Muscle of back (tissue), 11 donors: ENCODE measurements around the gene DGKD. TPM values are rescaled to one million over a fixed set of nuclear protein-coding genes. Genes with fewer than 3 reads are reported as not detected.

Experiments used
- DNase-seq, 3 donors: peaks; one replicate each; pipeline versions ENCODE4 v3.0.0 to v3.0.0-alpha.2; 2013
- polyA plus RNA-seq, 10 donors: library from polyadenylated mRNA; unstranded; fragments of 120-200 nt; gene quantifications; one replicate each; pipeline ENCODE4 v1.2.1, GENCODE V29; 2013; ENCODE audit not compliant: insufficient read length in 10 of 10

DGKD gene
- polyA plus RNA-seq, 10 donors: 19.5 to 35.6 (median 22.8) TPM

- no peak for DNase-seq
Measured at GRCh38 chr2:233444501-233444900, 90.2 kb downstream of the DGKD start.

- no peak for DNase-seq
Measured at GRCh38 chr2:233445152-233445830, 91.0 kb downstream of the DGKD start.

GRCh38 chr2:233446121-233446520 is 91.8 kb downstream of the DGKD start:
- DNase-seq: no peak

- no peak for DNase-seq
Measured at GRCh38 chr2:233446606-233447305, 92.5 kb downstream of the DGKD start.

- no peak for DNase-seq
Measured at GRCh38 chr2:233447506-233448219, 93.4 kb downstream of the DGKD start.

GRCh38 chr2:233448220-233448559 is 93.9 kb downstream of the DGKD start:
- no peak for DNase-seq

- no peak for DNase-seq
Measured at GRCh38 chr2:233448575-233448974, 94.3 kb downstream of the DGKD start.

- peak in 2 of 3 donors; percentile 28 to 60 for DNase-seq
Measured at GRCh38 chr2:233449081-233449901, 95.0 kb downstream of the DGKD start.

GRCh38 chr2:233449921-233450863 is 95.9 kb downstream of the DGKD start:
- DNase-seq: no peak

GRCh38 chr2:233450864-233451575 is 96.7 kb downstream of the DGKD start:
- no peak for DNase-seq

GRCh38 chr2:233451950-233452349 is 97.7 kb downstream of the DGKD start:
- no peak for DNase-seq

GRCh38 chr2:233453111-233453915 is 99.0 kb downstream of the DGKD start:
- DNase-seq: no peak

GRCh38 chr2:233453916-233454315 is 99.6 kb downstream of the DGKD start:
- DNase-seq: no peak

- no peak for DNase-seq
Measured at GRCh38 chr2:233455006-233455405, 100.7 kb downstream of the DGKD start.

GRCh38 chr2:233455491-233455890 is 101.2 kb downstream of the DGKD start:
- no peak for DNase-seq

- DNase-seq: no peak
Measured at GRCh38 chr2:233456111-233456510, 101.8 kb downstream of the DGKD start.

GRCh38 chr2:233456934-233457333 is 102.6 kb downstream of the DGKD start:
- DNase-seq: no peak

- no peak for DNase-seq
Measured at GRCh38 chr2:233457356-233457755, 103.1 kb downstream of the DGKD start.

- DNase-seq: no peak
Measured at GRCh38 chr2:233458031-233458610, 103.8 kb downstream of the DGKD start.
